Measurements from ENCODE around the gene C19orf85. TPM values are rescaled to one million over a fixed set of nuclear protein-coding genes. Genes with fewer than 3 reads are reported as not detected.

The C19orf85 gene
- polyA plus RNA-seq, 4 donors: not detected

DNA sequence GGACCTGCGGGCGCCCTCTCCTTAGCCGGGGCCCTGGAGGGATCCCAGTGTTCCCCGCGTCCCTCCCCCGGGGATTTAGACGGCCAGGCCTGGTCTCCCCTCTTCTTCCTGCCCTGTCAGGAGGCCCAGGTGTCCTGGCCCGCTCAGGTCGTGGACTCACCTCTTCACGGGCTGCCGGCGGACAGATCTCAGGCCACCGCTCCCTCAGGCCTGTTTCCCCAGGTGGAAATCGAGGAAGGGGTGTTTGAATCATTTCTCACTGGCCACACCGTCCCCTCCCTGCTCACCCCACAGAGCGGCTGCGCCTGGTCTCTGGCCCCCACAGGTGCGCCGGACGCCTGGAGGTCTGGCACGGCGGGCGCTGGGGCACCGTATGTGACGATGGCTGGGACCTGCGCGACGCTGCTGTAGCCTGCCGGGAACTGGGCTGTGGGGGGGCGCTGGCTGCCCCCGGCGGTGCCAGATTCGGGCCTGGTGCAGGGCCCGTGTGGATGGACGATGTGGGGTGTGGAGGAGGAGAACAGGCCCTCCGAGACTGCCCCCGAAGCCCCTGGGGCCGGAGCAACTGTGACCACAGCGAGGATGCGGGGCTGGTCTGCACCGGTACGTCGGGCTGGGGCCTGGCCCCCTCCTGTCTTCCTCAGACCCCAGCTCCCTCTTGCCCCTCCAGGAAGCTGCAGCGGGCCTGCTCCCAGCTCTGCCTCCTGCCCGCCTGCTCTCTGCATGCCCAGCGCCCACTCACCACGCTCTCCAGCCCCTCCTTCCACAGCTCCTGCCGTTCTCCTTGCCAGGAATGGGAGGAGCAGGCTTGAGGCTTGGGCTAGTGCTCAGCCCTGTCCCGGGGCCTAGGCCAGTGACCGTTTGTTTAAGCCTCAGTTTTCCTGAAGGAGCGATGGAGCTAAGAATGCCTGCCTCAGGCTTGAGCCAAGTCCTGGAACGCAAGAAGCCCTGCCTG is 26.2 kb upstream of the C19orf85 start:
- no peak for DNase-seq (ENCODE audit: low read depth in 4 of 4, low spot score in 2 of 4)

- DNase-seq (ENCODE audit: low read depth in 4 of 4, low spot score in 2 of 4): no peak
These were observed 25.3 kb upstream of the C19orf85 start for GRCh38 chr19:55489711-55490477.

DNA sequence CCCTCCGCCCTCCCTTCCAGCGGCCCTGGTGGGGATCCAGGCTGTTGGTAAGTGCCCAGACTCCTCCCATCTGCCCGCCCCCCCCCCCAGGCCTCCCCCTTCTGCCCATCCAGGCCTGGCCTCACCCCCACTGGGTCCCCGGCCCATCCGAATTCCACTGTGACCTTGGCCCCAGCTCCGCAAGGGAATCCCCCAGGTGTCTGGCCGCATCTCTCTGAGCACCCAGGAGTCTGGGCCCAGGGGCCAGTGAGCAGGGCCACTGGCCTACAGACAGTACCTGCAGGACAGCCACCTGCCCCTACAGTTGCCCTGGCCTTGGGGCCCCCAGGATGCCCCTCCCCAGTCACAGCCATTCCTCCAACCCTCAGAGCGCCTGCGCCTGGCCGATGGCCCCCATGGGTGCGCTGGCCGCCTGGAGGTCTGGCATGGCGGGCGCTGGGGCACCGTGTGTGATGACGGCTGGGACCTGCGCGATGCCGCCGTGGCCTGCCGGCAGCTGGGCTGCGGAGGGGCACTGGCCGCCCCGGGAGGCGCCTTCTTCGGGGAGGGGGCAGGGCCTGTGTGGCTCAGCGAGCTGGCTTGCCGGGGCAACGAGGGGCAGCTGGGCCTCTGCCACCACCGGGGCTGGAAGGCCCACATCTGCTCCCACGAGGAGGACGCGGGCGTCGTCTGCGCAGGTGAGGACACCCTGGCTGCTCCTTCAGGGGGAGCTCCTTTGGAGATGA is 24.6 kb upstream of the C19orf85 start:
- DNase-seq (ENCODE audit: low read depth in 4 of 4, low spot score in 2 of 4): no peak

DNA sequence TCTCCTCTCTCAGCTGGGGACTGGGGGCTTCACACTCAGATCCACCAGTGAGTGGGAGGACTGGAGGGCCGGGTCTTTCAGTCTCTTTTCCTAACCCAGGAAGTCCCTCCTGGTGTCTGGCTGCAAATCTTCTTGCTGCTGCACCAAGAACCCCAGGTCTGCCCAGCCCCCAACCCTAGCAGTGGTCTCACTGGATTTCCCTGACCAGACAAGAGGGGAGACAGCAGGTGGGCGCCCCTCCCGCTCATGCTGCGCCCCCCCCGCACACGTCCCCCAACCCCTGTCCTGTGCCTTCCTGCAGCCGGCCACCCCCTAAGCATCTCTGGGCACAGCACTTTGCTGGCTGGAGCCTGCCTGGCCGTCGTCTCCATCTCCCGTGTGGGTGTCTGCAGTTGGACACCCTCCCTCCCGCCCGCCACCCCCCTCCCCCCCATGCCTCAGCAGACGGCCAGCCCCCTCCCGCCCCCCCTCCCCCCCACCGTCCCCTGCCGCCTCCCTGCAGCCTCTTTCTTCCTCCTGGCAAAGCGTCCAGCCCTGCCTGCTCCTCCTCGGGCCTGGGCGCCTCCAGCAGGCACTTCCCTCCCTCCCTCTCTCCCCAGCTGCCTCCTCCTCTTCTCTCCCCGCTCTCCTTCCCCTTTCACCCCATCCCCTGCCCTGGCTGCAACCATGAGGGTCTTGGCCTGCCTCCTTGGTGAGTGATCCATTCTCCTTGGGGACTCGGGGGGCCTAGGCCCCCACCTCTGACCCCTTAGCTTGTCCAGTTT is 23.6 kb upstream of the C19orf85 start, which contains the start of gene SSC5D:
TSS of gene SSC5D (plus strand) at position 513 of the 764 bp plus-strand sequence. CDS start at position 667, 154 bp downstream.
- no peak for DNase-seq (ENCODE audit: low read depth in 4 of 4, low spot score in 2 of 4)

DNA sequence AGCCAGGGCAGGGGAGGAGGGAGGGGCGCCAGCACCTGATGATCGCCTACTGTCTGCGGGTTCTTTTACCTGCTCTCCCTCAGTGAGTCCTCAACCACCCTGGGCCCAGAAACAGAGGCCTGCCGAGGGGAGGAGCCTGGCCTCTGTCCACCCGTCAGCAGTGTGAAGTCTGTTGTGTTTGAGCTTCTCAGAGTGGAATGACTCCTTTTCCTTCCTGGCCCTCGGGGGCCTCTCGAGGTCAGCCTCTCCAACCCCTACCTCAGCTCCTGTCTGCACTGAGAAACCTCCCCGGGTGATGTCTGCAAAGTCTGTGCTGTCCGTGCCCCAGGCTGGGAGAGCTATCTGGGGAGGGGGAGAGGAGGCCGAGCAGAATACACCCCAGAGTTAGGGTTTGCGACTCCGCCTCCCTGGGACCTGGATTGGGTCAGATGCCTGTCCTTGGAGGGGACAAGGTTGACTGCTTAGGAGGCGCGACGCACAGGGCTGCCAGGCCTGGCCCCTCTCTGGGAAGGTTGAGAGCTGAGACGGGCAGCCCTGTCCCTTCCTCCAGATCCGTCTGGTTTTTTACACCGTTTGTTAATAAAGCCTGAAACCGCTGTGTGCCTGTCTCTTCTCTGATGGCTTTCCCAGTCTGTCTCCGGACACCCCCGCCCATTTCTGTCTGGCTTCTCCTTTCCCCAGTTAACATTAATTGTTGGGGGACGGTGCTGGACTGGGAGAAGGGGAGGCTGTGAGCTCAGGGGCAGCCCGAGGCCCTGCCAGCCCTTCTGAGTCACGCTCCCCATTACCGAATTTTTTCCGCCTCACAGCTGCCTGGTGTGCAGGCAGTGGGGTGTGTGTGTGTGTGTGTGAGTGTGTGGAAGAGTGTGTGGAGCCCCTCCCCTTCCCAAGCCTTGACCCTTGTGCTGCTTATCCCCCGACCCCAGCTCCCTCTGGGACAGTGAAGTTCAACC is 22.7 kb upstream of the C19orf85 start:
- no peak for DNase-seq (ENCODE audit: low read depth in 4 of 4, low spot score in 2 of 4)

DNA sequence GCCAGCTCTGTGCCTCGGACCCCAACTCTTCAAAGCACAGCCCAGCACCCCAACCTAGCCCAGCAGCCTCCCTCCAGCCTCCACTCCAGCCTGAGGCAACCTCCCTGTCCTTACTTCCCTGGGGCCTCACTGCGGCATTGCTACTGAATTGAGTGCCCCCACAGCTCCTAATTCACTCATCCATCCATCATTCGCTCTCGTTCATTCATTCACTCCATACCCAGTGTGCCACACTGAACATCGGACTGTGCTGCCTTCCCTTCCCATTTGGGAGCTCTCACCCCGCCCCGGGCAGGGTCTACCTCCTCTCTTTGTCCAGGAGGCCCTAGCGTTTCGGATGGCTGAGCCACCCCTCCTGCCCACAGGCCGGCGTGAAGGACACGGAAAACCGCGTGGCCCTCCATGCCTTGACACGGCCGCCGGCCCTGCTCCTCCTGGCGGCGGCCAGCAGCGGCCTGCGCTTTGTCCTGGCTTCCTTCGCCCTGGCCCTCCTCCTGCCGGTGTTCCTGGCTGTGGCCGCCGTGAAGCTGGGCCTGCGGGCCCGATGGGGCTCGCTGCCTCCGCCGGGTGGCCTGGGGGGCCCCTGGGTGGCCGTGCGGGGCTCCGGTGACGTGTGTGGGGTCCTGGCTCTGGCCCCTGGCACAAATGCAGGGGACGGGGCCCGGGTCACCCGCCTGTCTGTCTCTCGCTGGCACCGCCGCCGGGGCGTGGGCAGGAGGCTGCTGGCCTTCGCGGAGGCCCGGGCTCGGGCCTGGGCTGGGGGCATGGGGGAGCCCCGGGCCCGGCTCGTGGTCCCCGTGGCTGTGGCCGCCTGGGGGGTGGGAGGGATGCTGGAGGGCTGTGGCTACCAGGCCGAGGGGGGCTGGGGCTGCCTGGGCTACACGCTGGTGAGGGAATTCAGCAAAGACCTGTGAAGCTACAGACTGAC is 21.8 kb upstream of the C19orf85 start:
- no peak for DNase-seq (ENCODE audit: low read depth in 4 of 4, low spot score in 2 of 4)

DNA sequence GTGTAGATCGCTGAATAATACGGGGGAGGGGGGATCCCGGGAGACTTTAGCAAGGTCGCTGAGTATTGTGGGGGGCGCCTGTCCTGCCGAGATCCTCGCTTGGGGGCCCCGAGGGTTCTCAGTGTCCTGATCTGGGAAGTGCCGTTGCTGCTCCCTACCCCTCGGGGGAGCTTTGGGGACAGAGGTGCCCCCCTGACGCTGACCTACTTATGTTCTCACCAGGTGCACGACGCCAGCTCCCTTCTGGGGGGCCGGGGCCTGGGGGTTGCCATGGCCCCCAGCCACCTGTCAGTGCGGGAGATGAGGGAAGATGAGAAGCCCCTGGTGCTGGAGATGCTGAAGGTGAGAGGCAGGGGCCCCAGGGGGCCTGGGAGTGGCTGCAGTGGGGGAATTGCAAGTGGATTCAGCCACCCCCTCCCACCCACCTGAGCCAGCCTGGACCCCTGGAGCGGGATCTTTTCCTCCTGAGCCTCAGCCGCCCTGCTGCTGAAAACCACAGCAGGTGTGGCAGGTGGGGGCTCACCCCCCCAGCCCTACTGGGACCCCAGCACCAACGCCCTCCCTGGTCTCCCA is 21.0 kb upstream of the C19orf85 start:
- DNase-seq (ENCODE audit: low read depth in 4 of 4, low spot score in 2 of 4): no peak

GRCh38 chr19:55484593-55485438 is 20.3 kb upstream of the C19orf85 start, which contains the start of gene NAT14:
TSS of gene NAT14 (plus strand) at chr19:55485188. CDS start at chr19:55485709, 521 bp downstream.
- no peak for DNase-seq (ENCODE audit: low read depth in 4 of 4, low spot score in 2 of 4)

- no peak for DNase-seq (ENCODE audit: low read depth in 4 of 4, low spot score in 2 of 4)
These were observed 19.4 kb upstream of the C19orf85 start for GRCh38 chr19:55483706-55484592.

- DNase-seq (ENCODE audit: low read depth in 4 of 4, low spot score in 2 of 4): no peak
These were observed 18.6 kb upstream of the C19orf85 start for GRCh38 chr19:55482967-55483705.

- no peak for DNase-seq (ENCODE audit: low read depth in 4 of 4, low spot score in 2 of 4)
These were observed 17.8 kb upstream of the C19orf85 start for GRCh38 chr19:55482156-55482961.

DNA sequence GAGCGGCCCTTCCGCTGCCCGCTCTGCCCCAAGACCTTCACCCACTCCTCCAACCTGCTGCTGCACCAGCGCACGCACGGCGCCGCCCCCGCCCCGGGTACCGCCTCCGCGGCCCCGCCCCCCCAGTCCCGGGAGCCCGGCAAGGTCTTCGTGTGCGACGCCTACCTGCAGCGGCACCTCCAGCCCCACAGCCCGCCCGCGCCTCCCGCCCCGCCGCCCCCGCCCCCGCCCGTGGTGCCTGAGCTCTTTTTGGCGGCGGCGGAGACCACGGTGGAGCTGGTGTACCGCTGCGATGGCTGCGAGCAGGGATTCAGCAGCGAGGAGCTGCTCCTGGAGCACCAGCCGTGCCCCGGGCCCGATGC is 17.2 kb upstream of the C19orf85 start:
- DNase-seq (ENCODE audit: low read depth in 4 of 4, low spot score in 2 of 4): no peak

GRCh38 chr19:55481148-55481793 is 16.7 kb upstream of the C19orf85 start:
- DNase-seq (ENCODE audit: low read depth in 4 of 4, low spot score in 2 of 4): no peak

Measured in left renal cortex interstitium (tissue), 4 donors.